Measurements from ENCODE around the gene CCSER1.

- TF ChIP-seq EZH2 (IDR thresholded peaks at IDR 0.05; ENCODE audit: borderline replicate concordance, insufficient read depth, low read depth, low read length, poor library complexity, severe bottlenecking), result no peak
- TF ChIP-seq CTCF (IDR thresholded peaks at IDR 0.05), result no peak
Measured at GRCh38 chr4:90181644-90182043, 54.5 kb downstream of the CCSER1 start.

All from B cell (primary cell).